Measurements from ENCODE around the gene TMEM132D.

Gene TMEM132D

GRCh38 chr12:129831294-129831693, 72.5 kb downstream of the TMEM132D start:
- Histone ChIP-seq H3K4me2 (ENCODE audit: low read depth, low read length, poor library complexity, severe bottlenecking) (no peak overlapping the region), H3F3A (ENCODE audit: insufficient read depth) (no peaks in the 10 kb centered on the region), H3K79me2 (ENCODE audit: insufficient read depth, low read length) (no peaks in the 10 kb centered on the region), H3K9me2 (replicated peaks; ENCODE audit: insufficient read depth, low read length) (no peaks in the 10 kb centered on the region), H2AFZ (ENCODE audit: low read depth, low read length, severe bottlenecking) (no peak overlapping the region), H3K27me3 (ENCODE audit: low read length) (no peaks in the 10 kb centered on the region), H3K9ac (ENCODE audit: low read length) (no peak overlapping the region), H3K36me3 (ENCODE audit: low read length) (no peaks in the 10 kb centered on the region), H3K9me3 (ENCODE audit: insufficient read depth, low read length) (peaks cover 3% of the 10 kb centered on the region; the same call in 1 of the 2 replicates), H3K27ac (ENCODE audit: low read depth, low read length) (no peak overlapping the region), H3K4me3 (ENCODE audit: insufficient read depth, low read length, poor library complexity, severe bottlenecking) (no peak overlapping the region), H4K20me1 (ENCODE audit: low read depth, low read length) (no peaks in the 10 kb centered on the region)
- TF ChIP-seq EZH2phosphoT487 (conservative IDR thresholded peaks at IDR 0.05; ENCODE audit: low read length) (no peak), CTCF (IDR thresholded peaks at IDR 0.05; ENCODE audit: insufficient read depth, low read length, poor library complexity, severe bottlenecking) (no peak)

- H3K9me3 ChIP-seq (ENCODE audit: insufficient read depth, low read length), result peaks cover 3% of the 10 kb centered on the region; the same call in 1 of the 2 replicates
- no peak overlapping the region for H3K4me2 ChIP-seq (ENCODE audit: low read depth, low read length, poor library complexity, severe bottlenecking)
- H2AFZ ChIP-seq (ENCODE audit: low read depth, low read length, severe bottlenecking), result no peak overlapping the region
- H3K27me3 ChIP-seq (ENCODE audit: low read length), result no peaks in the 10 kb centered on the region
- TF ChIP-seq EZH2phosphoT487 (conservative IDR thresholded peaks at IDR 0.05; ENCODE audit: low read length) (no peak), CTCF (IDR thresholded peaks at IDR 0.05; ENCODE audit: insufficient read depth, low read length, poor library complexity, severe bottlenecking) (no peak)
- no peak overlapping the region for H3K4me3 ChIP-seq (ENCODE audit: insufficient read depth, low read length, poor library complexity, severe bottlenecking)
- no peaks in the 10 kb centered on the region for H3F3A ChIP-seq (ENCODE audit: insufficient read depth)
- no peaks in the 10 kb centered on the region for H3K79me2 ChIP-seq (ENCODE audit: insufficient read depth, low read length)
- H3K9me2 ChIP-seq (replicated peaks; ENCODE audit: insufficient read depth, low read length), result no peaks in the 10 kb centered on the region
- H3K27ac ChIP-seq (ENCODE audit: low read depth, low read length), result no peak overlapping the region
- H3K9ac ChIP-seq (ENCODE audit: low read length), result no peak overlapping the region
- H3K36me3 ChIP-seq (ENCODE audit: low read length), result no peaks in the 10 kb centered on the region
- no peaks in the 10 kb centered on the region for H4K20me1 ChIP-seq (ENCODE audit: low read depth, low read length)
Observed at GRCh38 chr12:129830796-129831195, 73.0 kb downstream of the TMEM132D start.

- Histone ChIP-seq H3K27me3 (ENCODE audit: low read length) (no peaks in the 10 kb centered on the region), H3K9me3 (ENCODE audit: insufficient read depth, low read length) (peaks cover 3% of the 10 kb centered on the region; the same call in 1 of the 2 replicates)
Observed at GRCh38 chr12:129827866-129828384, 75.9 kb downstream of the TMEM132D start.

More at GRCh38 chr12:129827866-129828384, 75.9 kb downstream of the TMEM132D start:
- H3K27ac ChIP-seq (ENCODE audit: low read depth, low read length), result no peak overlapping the region
- no peak overlapping the region for H3K4me2 ChIP-seq (ENCODE audit: low read depth, low read length, poor library complexity, severe bottlenecking)
- TF ChIP-seq CTCF (IDR thresholded peaks at IDR 0.05; ENCODE audit: insufficient read depth, low read length, poor library complexity, severe bottlenecking), result no peak
- H3F3A ChIP-seq (ENCODE audit: insufficient read depth), result no peaks in the 10 kb centered on the region
- no peaks in the 10 kb centered on the region for H3K9me2 ChIP-seq (replicated peaks; ENCODE audit: insufficient read depth, low read length)
- H3K79me2 ChIP-seq (ENCODE audit: insufficient read depth, low read length), result no peaks in the 10 kb centered on the region
- no peaks in the 10 kb centered on the region for H3K36me3 ChIP-seq (ENCODE audit: low read length)
- H3K4me3 ChIP-seq (ENCODE audit: insufficient read depth, low read length, poor library complexity, severe bottlenecking), result no peak overlapping the region
- H4K20me1 ChIP-seq (ENCODE audit: low read depth, low read length), result no peaks in the 10 kb centered on the region
- H3K9ac ChIP-seq (ENCODE audit: low read length), result no peak overlapping the region
- no peak overlapping the region for H2AFZ ChIP-seq (ENCODE audit: low read depth, low read length, severe bottlenecking)

Measured in SU-DHL-6 (cell line).